GM23338 (cell line): ENCODE measurements around the gene MATN3. TPM values are rescaled to one million over a fixed set of nuclear protein-coding genes. Genes with fewer than 3 reads are reported as not detected.

ENCODE experiments used
- ATAC-seq: fragments of 200-7000 bp; cut with Tn5 transposase; 3 replicates; pipeline ENCODE4 v1.9.1; 2020
- DNase-seq: peaks from one replicate; pipeline ENCODE4 v3.0.0-alpha.2; 2015; ENCODE audit warnings: low spot score
- H2AFZ ChIP-seq: fragments of 200-600 bp; sonication (generic); 2 replicates; pipeline ENCODE4 v1.8.0; 2016; ENCODE audit warnings: antibody characterized with exemption, mild to moderate bottlenecking, moderate library complexity
- H3F3A ChIP-seq: fragments of 200-600 bp; sonication (generic); replicated peaks from 2 replicates; pipeline ENCODE4 v1.8.0; 2017; ENCODE audit warnings: antibody characterized with exemption, mixed run types, low read depth
- H3K27ac ChIP-seq: fragments of 200-600 bp; sonication (generic); 2 replicates; pipeline ENCODE4 v1.6.1; 2016; ENCODE audit warnings: low read depth
- H3K27me3 ChIP-seq: fragments of 200-600 bp; sonication (generic); 2 replicates; pipeline ENCODE4 v1.8.0; 2016; ENCODE audit warnings: mild to moderate bottlenecking, mixed run types, moderate library complexity; ENCODE audit not compliant: insufficient read depth
- H3K36me3 ChIP-seq: fragments of 200-600 bp; sonication (generic); 2 replicates; pipeline ENCODE4 v1.8.0; 2016; ENCODE audit warnings: mild to moderate bottlenecking; ENCODE audit not compliant: insufficient read depth
- H3K4me1 ChIP-seq: fragments of 200-600 bp; sonication (generic); 2 replicates; pipeline ENCODE4 v1.8.0; 2016; ENCODE audit warnings: mild to moderate bottlenecking, moderate library complexity; ENCODE audit not compliant: insufficient read depth
- H3K4me2 ChIP-seq: fragments of 200-600 bp; sonication (generic); 2 replicates; pipeline ENCODE4 v1.7.1; 2017; ENCODE audit warnings: mixed run types
- H3K4me3 ChIP-seq: fragments of 200-600 bp; sonication (generic); 2 replicates; pipeline ENCODE4 v1.6.1; 2016; ENCODE audit warnings: mixed run types
- H3K79me2 ChIP-seq: fragments of 200-600 bp; sonication (generic); replicated peaks from 2 replicates; pipeline ENCODE4 v1.8.0; 2017; ENCODE audit warnings: mild to moderate bottlenecking; ENCODE audit not compliant: insufficient read depth
- H3K9me2 ChIP-seq: fragments of 200-600 bp; sonication (generic); 2 replicates; pipeline ENCODE4 v1.8.0; 2017; ENCODE audit not compliant: insufficient read depth
- H4K20me1 ChIP-seq: fragments of 200-600 bp; sonication (generic); replicated peaks from 2 replicates; pipeline ENCODE4 v1.8.0; 2017; ENCODE audit warnings: mild to moderate bottlenecking; ENCODE audit not compliant: insufficient read depth
- H3K27ac Mint-ChIP-seq: 2 replicates; pipeline ENCODE4 v1.8.0; 2020; ENCODE audit warnings: inconsistent platforms, mild to moderate bottlenecking, moderate library complexity, mixed read lengths
- H3K27me3 Mint-ChIP-seq: 3 replicates; pipeline ENCODE4 v1.8.0; 2022; ENCODE audit warnings: low read depth, mild to moderate bottlenecking, moderate library complexity, mixed read lengths, inconsistent platforms; ENCODE audit not compliant: insufficient read depth, poor library complexity
- H3K36me3 Mint-ChIP-seq: 3 replicates; pipeline ENCODE4 v1.8.0; 2021; ENCODE audit warnings: low read depth, mild to moderate bottlenecking, inconsistent platforms, moderate library complexity, mixed read lengths
- H3K4me1 Mint-ChIP-seq: 3 replicates; pipeline ENCODE4 v1.8.0; 2020; ENCODE audit warnings: mild to moderate bottlenecking, inconsistent platforms, mixed read lengths
- H3K4me3 Mint-ChIP-seq: 3 replicates; pipeline ENCODE4 v1.8.0; 2021; ENCODE audit warnings: moderate library complexity, mild to moderate bottlenecking, inconsistent platforms, mixed read lengths
- H3K9me3 Mint-ChIP-seq: 3 replicates; pipeline ENCODE4 v1.8.0; 2020; ENCODE audit warnings: moderate library complexity, mild to moderate bottlenecking, inconsistent platforms, mixed read lengths
- EZH2phosphoT487 ChIP-seq: fragments of 200-600 bp; sonication (generic); IDR thresholded peaks from one replicate; pipeline ENCODE4 v1.8.1; 2018; ENCODE audit warnings: antibody characterized with exemption; ENCODE audit not compliant: unreplicated experiment
- JUNB ChIP-seq: IDR thresholded peaks from one replicate; pipeline ENCODE4 v1.6.1; 2016; ENCODE audit warnings: antibody characterized with exemption; ENCODE audit not compliant: unreplicated experiment
- POLR2AphosphoS5 ChIP-seq: IDR thresholded peaks from 2 replicates; pipeline ENCODE4 v1.6.1; 2016; ENCODE audit warnings: antibody characterized with exemption, low read depth
- REST ChIP-seq: IDR thresholded peaks from one replicate; pipeline ENCODE4 v1.6.1; 2018; ENCODE audit warnings: antibody characterized with exemption; ENCODE audit not compliant: unreplicated experiment
- ZNF114 ChIP-seq: fragments of 250-450 bp; sonication (Bioruptor Pico); IDR thresholded peaks from 2 replicates; pipeline ENCODE4 v1.5.0; 2020; ENCODE audit warnings: mild to moderate bottlenecking, moderate library complexity
- ZNF462 ChIP-seq: fragments of 250-450 bp; sonication (Bioruptor Pico); IDR thresholded peaks from 2 replicates; pipeline ENCODE4 v1.5.0; 2020; ENCODE audit warnings: mild to moderate bottlenecking, moderate library complexity
- polyA plus RNA-seq: library from polyadenylated mRNA; unstranded; fragments of >200 nt; fragmentation: Nextera tagmentation; extraction: Ambion mirVana; gene quantifications from 2 replicates; pipeline ENCODE4 v1.2.1, GENCODE V29; 2016
- total RNA-seq: library from RNA; depleted of rRNA; stranded (reverse); fragments of >200 nt; shearing (Covaris generic); gene quantifications from 2 replicates; pipeline ENCODE4 v1.2.3, GENCODE V29; 2014

MATN3 gene
- total and polyA plus RNA-seq, 2 experiments from 2014 or later, result 4.6 to 6.4 TPM

DNA sequence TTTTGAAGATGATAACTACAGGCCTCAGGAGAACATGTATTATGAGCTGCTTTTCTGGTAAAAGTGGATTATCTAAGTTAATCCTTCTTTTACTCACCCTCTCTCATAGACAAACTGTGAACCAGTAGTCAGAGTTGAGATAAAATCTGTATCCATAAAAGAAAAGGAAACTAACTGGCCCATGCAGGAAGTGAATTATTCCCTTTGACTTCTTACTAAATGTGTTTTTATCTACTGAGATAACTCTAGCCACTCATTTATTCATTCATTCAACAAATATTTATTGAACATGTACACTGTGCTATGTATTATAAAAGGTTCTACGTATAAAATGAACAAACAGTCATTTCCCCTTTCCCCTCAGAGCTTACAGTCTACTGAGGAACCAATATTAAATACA is 32.5 kb downstream of the MATN3 start:
- Histone ChIP-seq H2AFZ (no peak overlapping the region), H3K27ac (no peak overlapping the region), H3K4me1 (no peaks in the 10 kb centered on the region), H4K20me1 (no peaks in the 10 kb centered on the region), H3K36me3 (peaks cover 15% of the 10 kb centered on the region; the same call in 1 of the 2 replicates), H3F3A (no peaks in the 10 kb centered on the region), H3K4me2 (no peak overlapping the region), H3K9me2 (no peaks in the 10 kb centered on the region), H3K79me2 (peaks cover 20% of the 10 kb centered on the region), H3K27me3 (no peaks in the 10 kb centered on the region), H3K4me3 (no peak overlapping the region)
- TF ChIP-seq REST, result no peak
- no peak for DNase-seq
- Mint-ChIP-seq H3K4me1 (no peaks in the 10 kb centered on the region), H3K36me3 (peaks cover 19% of the 10 kb centered on the region), H3K27ac (no peak overlapping the region), H3K27me3 (no peaks in the 10 kb centered on the region), H3K4me3 (no peak overlapping the region), H3K9me3 (no peaks in the 10 kb centered on the region)
- ATAC-seq, result no peak

DNA sequence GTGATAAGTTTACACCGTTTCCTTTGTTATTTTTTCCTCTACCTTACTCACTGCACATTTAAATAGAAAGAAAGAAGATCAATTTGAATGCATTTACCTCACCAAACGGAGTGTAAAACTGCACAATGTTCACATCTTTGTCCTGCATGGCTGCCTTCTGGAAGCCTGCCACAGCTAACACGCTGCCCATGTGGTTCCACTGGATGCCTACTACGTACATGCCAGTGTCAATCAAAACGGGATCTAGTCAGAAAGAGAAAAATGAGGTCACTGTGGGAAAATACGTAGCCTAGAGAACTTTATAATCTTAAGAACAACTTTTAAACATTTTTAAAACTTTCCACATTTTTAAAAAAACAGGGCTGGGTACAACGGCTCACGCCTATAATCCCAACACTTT is 39.0 kb downstream of the MATN3 start:
- H3K27ac Mint-ChIP-seq, result no peak overlapping the region

GRCh38 chr2:19971691-19972090 is 40.8 kb downstream of the MATN3 start:
- Histone ChIP-seq H3K4me3 (no peak overlapping the region), H3K4me1 (no peaks in the 10 kb centered on the region), H4K20me1 (0 out of 2 replicates have a peak, but pooled peaks cover under 1% of the 10 kb centered on the region), H2AFZ (no peak overlapping the region), H3K27me3 (no peaks in the 10 kb centered on the region), H3K36me3 (peaks cover 27% of the 10 kb centered on the region), H3F3A (no peaks in the 10 kb centered on the region), H3K79me2 (no peaks in the 10 kb centered on the region), H3K4me2 (no peak overlapping the region), H3K9me2 (no peaks in the 10 kb centered on the region), H3K27ac (no peak overlapping the region)
- ATAC-seq, result no peak
- H3K36me3 Mint-ChIP-seq, result peaks cover 35% of the 10 kb centered on the region
- no peaks in the 10 kb centered on the region for H3K9me3 Mint-ChIP-seq
- no peak for DNase-seq
- H3K27me3 Mint-ChIP-seq, result no peaks in the 10 kb centered on the region
- H3K4me3 Mint-ChIP-seq, result no peak overlapping the region
- H3K4me1 Mint-ChIP-seq, result no peaks in the 10 kb centered on the region
- H3K27ac Mint-ChIP-seq, result no peak overlapping the region
- no peak for TF ChIP-seq ZNF462
- TF ChIP-seq EZH2phosphoT487, result no peak
- no peak for TF ChIP-seq JUNB

More for the DNA sequence above, 39.0 kb downstream of the MATN3 start:
- no peaks in the 10 kb centered on the region for H3F3A ChIP-seq
- Mint-ChIP-seq H3K4me3 (no peak overlapping the region), H3K36me3 (peaks cover 36% of the 10 kb centered on the region), H3K27me3 (no peaks in the 10 kb centered on the region), H3K9me3 (no peaks in the 10 kb centered on the region), H3K4me1 (no peaks in the 10 kb centered on the region)
- no peaks in the 10 kb centered on the region for H3K9me2 ChIP-seq
- ATAC-seq (no peak), DNase-seq (no peak)
- H3K27ac ChIP-seq, result no peak overlapping the region
- no peaks in the 10 kb centered on the region for H3K4me1 ChIP-seq
- TF ChIP-seq EZH2phosphoT487 (no peak), POLR2AphosphoS5 (no peak), ZNF114 (CRISPR knock-in tag) (no peak)
- H3K79me2 ChIP-seq, result no peaks in the 10 kb centered on the region
- no peaks in the 10 kb centered on the region for H3K27me3 ChIP-seq
- H4K20me1 ChIP-seq, result no peaks in the 10 kb centered on the region
- H3K36me3 ChIP-seq, result peaks cover 27% of the 10 kb centered on the region
- H3K4me2 ChIP-seq, result no peak overlapping the region
- H2AFZ ChIP-seq, result no peak overlapping the region
- no peak overlapping the region for H3K4me3 ChIP-seq
